Smooth muscle cell (in vitro differentiated cells): ENCODE measurements around the gene SLC12A7. TPM values are rescaled to one million over a fixed set of nuclear protein-coding genes. Genes with fewer than 3 reads are reported as not detected.

Experiments used
- DNase-seq: peaks from one replicate; lab custom pipeline; 2025; ENCODE audit not compliant: unreplicated experiment; lab: John Stamatoyannopoulos, UW
- H2AFZ ChIP-seq: fragments of 200-600 bp; sonication (generic); 2 replicates; pipeline ENCODE4 v1.6.0; 2016; ENCODE audit warnings: antibody characterized with exemption, low read depth, mild to moderate bottlenecking
- H3F3A ChIP-seq: fragments of 200-600 bp; sonication (generic); 2 replicates; pipeline ENCODE4 v1.6.0; 2017; ENCODE audit warnings: antibody characterized with exemption, low read depth
- H3K27ac ChIP-seq: fragments of 200-600 bp; sonication (generic); 2 replicates; pipeline ENCODE4 v1.5.1; 2016; ENCODE audit warnings: low read depth, mild to moderate bottlenecking
- H3K27me3 ChIP-seq: fragments of 200-600 bp; sonication (generic); 2 replicates; pipeline ENCODE4 v1.6.1; 2016; ENCODE audit warnings: low read depth, mild to moderate bottlenecking
- H3K36me3 ChIP-seq: fragments of 200-600 bp; sonication (generic); 2 replicates; pipeline ENCODE4 v1.5.1; 2016; ENCODE audit warnings: low read depth
- H3K4me1 ChIP-seq: fragments of 200-600 bp; sonication (generic); 2 replicates; pipeline ENCODE4 v1.5.1; 2016; ENCODE audit warnings: low read depth
- H3K4me2 ChIP-seq: fragments of 200-600 bp; sonication (generic); 2 replicates; pipeline ENCODE4 v1.6.0; 2016; ENCODE audit warnings: mild to moderate bottlenecking
- H3K4me3 ChIP-seq: fragments of 200-600 bp; sonication (generic); 2 replicates; pipeline ENCODE4 v1.5.1; 2016; ENCODE audit warnings: mild to moderate bottlenecking
- H3K79me2 ChIP-seq: fragments of 200-600 bp; sonication (generic); 2 replicates; pipeline ENCODE4 v1.6.0; 2016; ENCODE audit warnings: low read depth, mild to moderate bottlenecking
- H3K9ac ChIP-seq: fragments of 200-600 bp; sonication (generic); 2 replicates; pipeline ENCODE4 v1.6.0; 2016; ENCODE audit warnings: low read depth
- H3K9me3 ChIP-seq: fragments of 200-600 bp; sonication (generic); replicated peaks from 2 replicates; pipeline ENCODE4 v1.5.1; 2016; ENCODE audit warnings: low read depth
- H4K20me1 ChIP-seq: fragments of 200-600 bp; sonication (generic); 2 replicates; pipeline ENCODE4 v1.6.0; 2016; ENCODE audit warnings: low read depth
- WGBS: methylation state at CpG from one replicate; pipeline ENCODE4 v1.1.7; 2016; ENCODE audit warnings: low lambda C conversion rate; 5-methylcytosine and 5-hydroxymethylcytosine counted together
- polyA plus RNA-seq: library from polyadenylated mRNA; unstranded; fragments of >200 nt; fragmentation: Nextera tagmentation; extraction: Ambion mirVana; gene quantifications from 2 replicates; pipeline ENCODE4 v1.2.1, GENCODE V29; 2016
- total RNA-seq: library from RNA; depleted of rRNA; stranded (reverse); fragments of >200 nt; gene quantifications from 2 replicates; pipeline ENCODE4 v1.2.3, GENCODE V29; 2014
- TF ChIP-seq, protein P1 (sequence below): fragments of 200-600 bp; sonication (generic); IDR thresholded peaks from 2 replicates; pipeline ENCODE4 v1.5.1; 2017; ENCODE audit warnings: borderline replicate concordance, mild to moderate bottlenecking, antibody characterized with exemption; ENCODE audit not compliant: insufficient read depth, poor library complexity, severe bottlenecking

Gene SLC12A7
- total and polyA plus RNA-seq, 2 experiments from 2014 or later: 6.1 to 15.2 TPM

DNA sequence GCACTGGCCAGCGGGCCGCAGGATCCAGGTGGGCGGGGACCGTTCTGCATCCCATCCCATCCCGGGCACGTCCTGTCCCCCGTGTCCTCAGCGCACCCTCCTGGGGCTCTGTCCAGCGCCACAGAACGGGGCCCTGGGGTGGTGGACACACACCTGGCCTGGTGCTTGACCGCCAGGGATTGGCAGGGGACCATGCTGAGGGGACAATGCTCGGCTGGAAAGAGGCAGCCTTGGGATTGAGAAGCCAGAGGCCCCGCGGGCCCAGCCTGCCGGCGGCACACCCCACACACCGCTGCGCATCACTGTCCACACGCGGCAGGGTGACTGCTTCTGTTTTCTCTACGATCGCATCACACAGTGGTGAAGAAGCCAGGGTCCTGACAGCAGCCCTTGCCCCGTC, 33.0 kb downstream of the SLC12A7 start:
- Histone ChIP-seq H2AFZ (no peak overlapping the region), H3F3A (no peaks in the 10 kb centered on the region), H4K20me1 (no peaks in the 10 kb centered on the region), H3K9me3 (no peaks in the 10 kb centered on the region), H3K36me3 (no peaks in the 10 kb centered on the region), H3K4me1 (no peaks in the 10 kb centered on the region), H3K9ac (no peak overlapping the region), H3K27me3 (no peaks in the 10 kb centered on the region), H3K79me2 (no peaks in the 10 kb centered on the region), H3K27ac (no peak overlapping the region), H3K4me2 (no peak overlapping the region), H3K4me3 (no peak overlapping the region)
- TF ChIP-seq, protein P1, sequence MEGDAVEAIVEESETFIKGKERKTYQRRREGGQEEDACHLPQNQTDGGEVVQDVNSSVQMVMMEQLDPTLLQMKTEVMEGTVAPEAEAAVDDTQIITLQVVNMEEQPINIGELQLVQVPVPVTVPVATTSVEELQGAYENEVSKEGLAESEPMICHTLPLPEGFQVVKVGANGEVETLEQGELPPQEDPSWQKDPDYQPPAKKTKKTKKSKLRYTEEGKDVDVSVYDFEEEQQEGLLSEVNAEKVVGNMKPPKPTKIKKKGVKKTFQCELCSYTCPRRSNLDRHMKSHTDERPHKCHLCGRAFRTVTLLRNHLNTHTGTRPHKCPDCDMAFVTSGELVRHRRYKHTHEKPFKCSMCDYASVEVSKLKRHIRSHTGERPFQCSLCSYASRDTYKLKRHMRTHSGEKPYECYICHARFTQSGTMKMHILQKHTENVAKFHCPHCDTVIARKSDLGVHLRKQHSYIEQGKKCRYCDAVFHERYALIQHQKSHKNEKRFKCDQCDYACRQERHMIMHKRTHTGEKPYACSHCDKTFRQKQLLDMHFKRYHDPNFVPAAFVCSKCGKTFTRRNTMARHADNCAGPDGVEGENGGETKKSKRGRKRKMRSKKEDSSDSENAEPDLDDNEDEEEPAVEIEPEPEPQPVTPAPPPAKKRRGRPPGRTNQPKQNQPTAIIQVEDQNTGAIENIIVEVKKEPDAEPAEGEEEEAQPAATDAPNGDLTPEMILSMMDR: no peak
- 99% methylated on average over 19 of the region's 23 CpGs for WGBS
- DNase-seq: no peak

DNA sequence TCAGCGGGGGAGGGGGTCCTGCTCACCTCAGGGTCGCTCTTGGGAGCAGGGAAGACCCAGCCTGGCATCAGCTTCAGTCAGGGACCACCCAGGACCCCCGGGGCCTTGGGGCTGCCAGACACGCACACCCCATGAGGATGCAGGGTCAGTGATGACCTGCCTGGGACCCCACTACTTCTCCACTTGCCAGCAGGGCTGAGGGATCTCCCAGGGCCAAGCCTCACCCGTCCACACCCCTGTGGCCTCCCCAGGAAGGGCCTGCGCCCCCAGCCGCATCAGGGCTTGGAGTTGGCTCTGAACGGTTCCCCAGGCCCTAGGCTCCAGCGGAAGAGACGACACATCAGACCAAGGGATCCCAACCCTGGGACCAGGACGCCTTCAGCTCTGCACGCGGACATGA, 33.7 kb downstream of the SLC12A7 start:
- 97% methylated on average over 13 of the region's 13 CpGs for WGBS
- H3K27me3 ChIP-seq: no peaks in the 10 kb centered on the region
- no peaks in the 10 kb centered on the region for H4K20me1 ChIP-seq
- no peak for DNase-seq
- no peaks in the 10 kb centered on the region for H3K79me2 ChIP-seq
- H3F3A ChIP-seq: no peaks in the 10 kb centered on the region
- H3K36me3 ChIP-seq: no peaks in the 10 kb centered on the region
- TF ChIP-seq, protein P1: no peak
- H3K4me2 ChIP-seq: no peak overlapping the region
- H3K27ac ChIP-seq: no peak overlapping the region
- H3K4me1 ChIP-seq: no peaks in the 10 kb centered on the region
- no peaks in the 10 kb centered on the region for H3K9me3 ChIP-seq
- H2AFZ ChIP-seq: no peak overlapping the region
- no peak overlapping the region for H3K9ac ChIP-seq
- no peak overlapping the region for H3K4me3 ChIP-seq

DNA sequence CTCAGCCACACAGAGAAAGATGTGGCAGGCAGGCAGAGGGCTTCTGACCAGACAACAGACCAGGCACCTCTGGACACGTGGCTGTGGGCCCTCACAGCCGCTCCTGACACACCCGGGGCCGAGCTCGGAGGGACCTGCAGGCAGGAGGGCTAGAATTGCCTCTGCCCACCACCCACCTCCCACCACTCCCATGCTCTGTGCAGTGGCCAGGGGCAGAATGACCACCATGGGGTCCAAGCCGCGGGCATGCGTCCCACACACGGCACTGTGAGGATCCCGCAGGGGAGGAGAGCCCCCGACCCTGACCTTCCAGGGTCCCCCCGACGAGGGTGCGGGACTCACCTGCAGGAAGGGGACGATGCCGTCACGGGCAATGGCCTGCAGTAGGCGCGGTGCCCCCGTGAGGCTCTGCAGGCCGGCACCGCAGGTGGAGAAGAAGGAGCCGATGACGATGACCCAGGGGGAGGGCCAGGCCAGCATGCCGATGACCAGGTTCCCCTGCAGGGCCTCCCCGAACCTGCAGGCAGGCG, 34.3 kb downstream of the SLC12A7 start:
- H3K79me2 ChIP-seq: no peaks in the 10 kb centered on the region
- 98% methylated on average over 27 of the region's 27 CpGs for WGBS
- no peak for DNase-seq
- no peaks in the 10 kb centered on the region for H3K27me3 ChIP-seq
- TF ChIP-seq, protein P1: no peak
- no peaks in the 10 kb centered on the region for H3K9me3 ChIP-seq
- no peak overlapping the region for H3K4me2 ChIP-seq
- no peak overlapping the region for H2AFZ ChIP-seq
- no peaks in the 10 kb centered on the region for H4K20me1 ChIP-seq
- H3F3A ChIP-seq: no peaks in the 10 kb centered on the region
- H3K36me3 ChIP-seq: no peaks in the 10 kb centered on the region
- H3K4me3 ChIP-seq: no peak overlapping the region
- H3K9ac ChIP-seq: no peak overlapping the region
- H3K27ac ChIP-seq: no peak overlapping the region
- H3K4me1 ChIP-seq: no peaks in the 10 kb centered on the region

DNA sequence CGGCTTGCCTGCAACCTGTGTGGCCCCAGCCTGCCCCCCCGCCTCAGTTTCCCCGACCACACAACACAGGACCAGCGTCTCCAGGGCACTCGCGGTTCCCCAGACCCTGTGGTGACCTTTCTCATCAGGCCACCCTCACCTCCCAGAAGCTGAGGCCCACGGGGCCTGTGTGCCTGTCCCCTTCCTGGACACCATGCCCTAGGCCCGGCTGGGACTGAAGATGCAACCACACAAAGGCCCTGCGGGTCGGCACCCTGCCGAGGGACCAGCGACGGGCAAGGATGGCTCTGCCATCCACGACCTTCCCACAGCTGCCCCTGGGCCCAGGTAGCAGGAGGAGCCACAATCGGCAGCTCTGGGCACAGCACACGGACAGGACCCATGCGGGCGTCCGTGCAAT, 34.8 kb downstream of the SLC12A7 start:
- H3K4me1 ChIP-seq: no peaks in the 10 kb centered on the region
- no peak for DNase-seq
- no peaks in the 10 kb centered on the region for H3K27me3 ChIP-seq
- H3K9ac ChIP-seq: no peak overlapping the region
- no peaks in the 10 kb centered on the region for H3K36me3 ChIP-seq
- H2AFZ ChIP-seq: no peak overlapping the region
- no peak overlapping the region for H3K4me2 ChIP-seq
- TF ChIP-seq, protein P1: no peak
- no peaks in the 10 kb centered on the region for H3F3A ChIP-seq
- no peaks in the 10 kb centered on the region for H3K79me2 ChIP-seq
- H3K27ac ChIP-seq: no peak overlapping the region
- no peaks in the 10 kb centered on the region for H4K20me1 ChIP-seq
- no peaks in the 10 kb centered on the region for H3K9me3 ChIP-seq
- H3K4me3 ChIP-seq: no peak overlapping the region
- 96% methylated on average over 14 of the region's 19 CpGs for WGBS
